ENCODE measurements around the gene ZNF708. TPM values are rescaled to one million over a fixed set of nuclear protein-coding genes. Genes with fewer than 3 reads are reported as not detected.

Gene ZNF708
- total and polyA plus RNA-seq, 2 donors, result 3.7 to 37.9 TPM

Other genes starting within 250 kb of the ZNF708 start
- 18.1 TPM for gene ZNF714, start 247.2 kb downstream of the ZNF708 start, total RNA-seq
- gene ZNF714, start 247.2 kb downstream of the ZNF708 start, polyA plus RNA-seq, result 2.2 TPM
- 21.6 TPM for gene ZNF431, start 187.4 kb downstream of the ZNF708 start, total RNA-seq
- 5.0 TPM for gene ZNF431, start 187.4 kb downstream of the ZNF708 start, polyA plus RNA-seq
- 18.7 TPM for gene ZNF738, start 29.6 kb upstream of the ZNF708 start, total RNA-seq
- 5.2 TPM for gene ZNF738, start 29.6 kb upstream of the ZNF708 start, polyA plus RNA-seq
- 72.2 TPM for gene ZNF493, start 67.7 kb upstream of the ZNF708 start, total RNA-seq
- gene ZNF493, start 67.7 kb upstream of the ZNF708 start, polyA plus RNA-seq, result 5.6 TPM
- gene ZNF429, start 176.2 kb upstream of the ZNF708 start, total RNA-seq, result 21.9 TPM
- gene ZNF429, start 176.2 kb upstream of the ZNF708 start, polyA plus RNA-seq, result 10.4 TPM

All from urinary bladder (tissue), 2 donors.